Natural killer cell treated with Interleukin-12 subunit alpha and Interleukin-12 subunit beta and Interleukin-15 and Interleukin-18, amount 100 ng/mL, for 72 hours (primary cell): ENCODE data around the gene UVRAG. TPM values are rescaled to one million over a fixed set of nuclear protein-coding genes. Genes with fewer than 3 reads are reported as not detected.

Experiments used
- ATAC-seq, 2 donors: fragments of 150-1000 bp; cut with Tn5 transposase in 1 of 2; sonication (Bioruptor Pico), chemical (Tn5 transposase) in 1 of 2; 2 replicates each; pipeline ENCODE4 v1.10.0; 2021
- DNase-seq: peaks from one replicate; pipeline ENCODE4 v3.0.0; 2022; ENCODE audit warnings: low spot score
- H3K27ac Mint-ChIP-seq, 2 donors: 1 replicate in 1 of 2; 2 replicates in 1 of 2; pipeline ENCODE4 v1.8.0; 2022; ENCODE audit warnings: mixed read lengths in 2 of 2, mild to moderate bottlenecking in 1 of 2, moderate library complexity in 1 of 2
- H3K27me3 Mint-ChIP-seq, 2 donors: 1 replicate in 1 of 2; 2 replicates in 1 of 2; pipeline ENCODE4 v1.8.0; 2022; ENCODE audit warnings: mixed read lengths in 2 of 2
- H3K36me3 Mint-ChIP-seq: one replicate; pipeline ENCODE4 v1.8.0; 2022; ENCODE audit warnings: mixed read lengths
- H3K4me1 Mint-ChIP-seq, 2 donors: 1 replicate in 1 of 2; 2 replicates in 1 of 2; pipeline ENCODE4 v1.8.0; 2022; ENCODE audit warnings: low read depth in 2 of 2, mixed read lengths in 2 of 2, mild to moderate bottlenecking in 1 of 2
- H3K4me3 Mint-ChIP-seq: one replicate; pipeline ENCODE4 v1.8.0; 2022; ENCODE audit warnings: mixed read lengths
- H3K9me3 Mint-ChIP-seq: 2 replicates; pipeline ENCODE4 v1.8.0; 2022; ENCODE audit warnings: mixed read lengths
- total RNA-seq, 2 donors: library from RNA; stranded (reverse); gene quantifications; one replicate each; pipeline ENCODE4 v1.2.3, GENCODE V29; 2022

The UVRAG gene
- total RNA-seq, 2 donors from 2014 or later, result 16.6 to 29.9 TPM

GRCh38 chr11:75777461-75778110 lies 37.4 kb upstream of the UVRAG start:
- ATAC-seq (peak; percentile 63 to 67), DNase-seq (peak; percentile 54)
- H3K27ac Mint-ChIP-seq, result peak overlapping the region; percentile 18 to 49
- H3K36me3 Mint-ChIP-seq, result no peaks in the 10 kb centered on the region
- H3K4me3 Mint-ChIP-seq, result peak overlapping the region; percentile 36
- H3K9me3 Mint-ChIP-seq, result no peaks in the 10 kb centered on the region
- peaks cover 30 to 31% of the 10 kb centered on the region in 2 donors for H3K4me1 Mint-ChIP-seq
- H3K27me3 Mint-ChIP-seq, result peaks cover 0 to under 1% of the 10 kb centered on the region in 2 donors

- H3K9me3 Mint-ChIP-seq, result no peaks in the 10 kb centered on the region
- no peak overlapping the region for H3K4me3 Mint-ChIP-seq
- DNase-seq (peak; percentile 28), ATAC-seq (no peak)
- H3K27me3 Mint-ChIP-seq, result no peaks in the 10 kb centered on the region
- H3K36me3 Mint-ChIP-seq, result no peaks in the 10 kb centered on the region
- H3K27ac Mint-ChIP-seq, result no peak overlapping the region
- H3K4me1 Mint-ChIP-seq, result peaks cover 18 to 23% of the 10 kb centered on the region in 2 donors
Measured at GRCh38 chr11:75778962-75779361, 36.0 kb upstream of the UVRAG start.

- Mint-ChIP-seq H3K9me3 (no peaks in the 10 kb centered on the region), H3K36me3 (no peaks in the 10 kb centered on the region), H3K4me3 (no peak overlapping the region), H3K27ac (no peak overlapping the region), H3K4me1 (peaks cover 18 to 23% of the 10 kb centered on the region in 2 donors), H3K27me3 (no peaks in the 10 kb centered on the region)
- DNase-seq (peak; percentile 25), ATAC-seq (peak in 1 of 2 donors; percentile 17)
Measured at GRCh38 chr11:75779960-75780359, 35.0 kb upstream of the UVRAG start.

- H3K9me3 Mint-ChIP-seq, result no peaks in the 10 kb centered on the region
- no peak overlapping the region for H3K27ac Mint-ChIP-seq
- no peaks in the 10 kb centered on the region for H3K27me3 Mint-ChIP-seq
- peaks cover 18 to 23% of the 10 kb centered on the region in 2 donors for H3K4me1 Mint-ChIP-seq
- ATAC-seq (no peak), DNase-seq (peak; percentile 44)
- H3K36me3 Mint-ChIP-seq, result no peaks in the 10 kb centered on the region
- no peak overlapping the region for H3K4me3 Mint-ChIP-seq
Measured at GRCh38 chr11:75780888-75781287, 34.1 kb upstream of the UVRAG start.

- DNase-seq (no peak), ATAC-seq (no peak)
- peaks cover 18 to 20% of the 10 kb centered on the region in 2 donors for H3K4me1 Mint-ChIP-seq
- H3K27me3 Mint-ChIP-seq, result no peaks in the 10 kb centered on the region
- H3K36me3 Mint-ChIP-seq, result no peaks in the 10 kb centered on the region
- no peaks in the 10 kb centered on the region for H3K9me3 Mint-ChIP-seq
- H3K4me3 Mint-ChIP-seq, result no peak overlapping the region
- no peak overlapping the region for H3K27ac Mint-ChIP-seq
Measured at GRCh38 chr11:75781296-75781695, 33.7 kb upstream of the UVRAG start.

- H3K27me3 Mint-ChIP-seq, result no peaks in the 10 kb centered on the region
- DNase-seq (no peak), ATAC-seq (no peak)
- H3K36me3 Mint-ChIP-seq, result no peaks in the 10 kb centered on the region
- no peak overlapping the region for H3K4me3 Mint-ChIP-seq
- no peak overlapping the region for H3K27ac Mint-ChIP-seq
- H3K4me1 Mint-ChIP-seq, result peaks cover 16 to 18% of the 10 kb centered on the region in 2 donors
- no peaks in the 10 kb centered on the region for H3K9me3 Mint-ChIP-seq
Measured at GRCh38 chr11:75781831-75782230, 33.2 kb upstream of the UVRAG start.

GRCh38 chr11:75782540-75783263 lies 32.3 kb upstream of the UVRAG start:
- peaks cover 8 to 9% of the 10 kb centered on the region in 2 donors for H3K4me1 Mint-ChIP-seq
- no peaks in the 10 kb centered on the region for H3K27me3 Mint-ChIP-seq
- H3K9me3 Mint-ChIP-seq, result no peaks in the 10 kb centered on the region
- no peak overlapping the region for H3K4me3 Mint-ChIP-seq
- no peaks in the 10 kb centered on the region for H3K36me3 Mint-ChIP-seq
- no peak for ATAC-seq
- no peak for DNase-seq
- H3K27ac Mint-ChIP-seq, result no peak overlapping the region

GRCh38 chr11:75783416-75784084 lies 31.5 kb upstream of the UVRAG start:
- no peak for ATAC-seq
- Mint-ChIP-seq H3K36me3 (no peaks in the 10 kb centered on the region), H3K27ac (no peak overlapping the region), H3K4me1 (peaks cover 0 to 4% of the 10 kb centered on the region in 2 donors), H3K9me3 (no peaks in the 10 kb centered on the region), H3K4me3 (no peak overlapping the region), H3K27me3 (no peaks in the 10 kb centered on the region)
- no peak for DNase-seq

- no peak overlapping the region for H3K27ac Mint-ChIP-seq
- no peaks in the 10 kb centered on the region for H3K27me3 Mint-ChIP-seq
- no peak for DNase-seq
- H3K4me1 Mint-ChIP-seq, result peaks cover 0 to 4% of the 10 kb centered on the region in 2 donors
- no peaks in the 10 kb centered on the region for H3K36me3 Mint-ChIP-seq
- ATAC-seq, result no peak
- H3K9me3 Mint-ChIP-seq, result no peaks in the 10 kb centered on the region
- H3K4me3 Mint-ChIP-seq, result no peak overlapping the region
Measured at GRCh38 chr11:75784085-75784478, 30.9 kb upstream of the UVRAG start.

GRCh38 chr11:75784506-75784905 lies 30.5 kb upstream of the UVRAG start:
- ATAC-seq (no peak), DNase-seq (no peak)
- no peaks in the 10 kb centered on the region for H3K27me3 Mint-ChIP-seq
- no peak overlapping the region for H3K4me3 Mint-ChIP-seq
- no peaks in the 10 kb centered on the region for H3K9me3 Mint-ChIP-seq
- H3K36me3 Mint-ChIP-seq, result no peaks in the 10 kb centered on the region
- H3K27ac Mint-ChIP-seq, result no peak overlapping the region
- peaks cover 0 to 4% of the 10 kb centered on the region in 2 donors for H3K4me1 Mint-ChIP-seq

- Mint-ChIP-seq H3K27ac (no peak overlapping the region), H3K4me3 (no peak overlapping the region)
- ATAC-seq, result no peak
Measured at GRCh38 chr11:75785187-75785586, 29.8 kb upstream of the UVRAG start.

GRCh38 chr11:75786101-75786736 lies 28.8 kb upstream of the UVRAG start:
- Mint-ChIP-seq H3K36me3 (no peaks in the 10 kb centered on the region), H3K4me1 (no peaks in the 10 kb centered on the region), H3K27me3 (no peaks in the 10 kb centered on the region), H3K9me3 (no peaks in the 10 kb centered on the region), H3K27ac (no peak overlapping the region), H3K4me3 (no peak overlapping the region)
- no peak for DNase-seq
- ATAC-seq, result no peak

More at GRCh38 chr11:75785187-75785586, 29.8 kb upstream of the UVRAG start:
- Mint-ChIP-seq H3K36me3 (no peaks in the 10 kb centered on the region), H3K9me3 (no peaks in the 10 kb centered on the region), H3K27me3 (no peaks in the 10 kb centered on the region), H3K4me1 (no peaks in the 10 kb centered on the region)
- DNase-seq, result no peak

GRCh38 chr11:75789521-75789920 lies 25.5 kb upstream of the UVRAG start:
- H3K4me1 Mint-ChIP-seq, result no peaks in the 10 kb centered on the region
- no peak overlapping the region for H3K27ac Mint-ChIP-seq
- DNase-seq (no peak), ATAC-seq (no peak)
- H3K9me3 Mint-ChIP-seq, result no peaks in the 10 kb centered on the region
- H3K36me3 Mint-ChIP-seq, result no peaks in the 10 kb centered on the region
- no peak overlapping the region for H3K4me3 Mint-ChIP-seq
- H3K27me3 Mint-ChIP-seq, result no peaks in the 10 kb centered on the region

GRCh38 chr11:75790986-75791385 lies 24.0 kb upstream of the UVRAG start:
- DNase-seq, result no peak
- Mint-ChIP-seq H3K9me3 (no peaks in the 10 kb centered on the region), H3K4me3 (no peak overlapping the region), H3K4me1 (no peaks in the 10 kb centered on the region), H3K27ac (no peak overlapping the region), H3K27me3 (no peaks in the 10 kb centered on the region), H3K36me3 (no peaks in the 10 kb centered on the region)
- ATAC-seq, result no peak
